Left lung (tissue), 10 donors: Measurements from ENCODE around the gene DPCD. TPM values are rescaled to one million over a fixed set of nuclear protein-coding genes. Genes with fewer than 3 reads are reported as not detected.

Experiments used
- ATAC-seq: fragments of 200-7000 bp; cut with Tn5 transposase; one replicate; pipeline ENCODE4 v1.9.1; 2020; ENCODE audit warnings: moderate library complexity
- DNase-seq, 4 donors: peaks; one replicate each; pipeline ENCODE4 v3.0.0-alpha.2; 2013 to 2020
- H3K27ac ChIP-seq, 2 donors: fragments of 200-600 bp; sonication (generic) in 1 of 2; one replicate each; pipeline versions ENCODE4 v1.5.0 to v1.8.0; 2020 to 2021
- H3K27me3 ChIP-seq, 2 donors: fragments of 200-600 bp; sonication (generic) in 1 of 2; one replicate each; pipeline versions ENCODE4 v1.5.0 to v1.8.0; 2020 to 2021
- H3K36me3 ChIP-seq, 2 donors: fragments of 200-600 bp; sonication (generic) in 1 of 2; one replicate each; pipeline versions ENCODE4 v1.5.0 to v1.8.0; 2020 to 2021
- H3K4me1 ChIP-seq, 2 donors: fragments of 200-600 bp; one replicate each; pipeline ENCODE4 v1.8.0; 2021
- H3K4me3 ChIP-seq, 2 donors: fragments of 200-600 bp; sonication (generic) in 1 of 2; one replicate each; pipeline versions ENCODE4 v1.5.0 to v1.8.0; 2020 to 2021; ENCODE audit warnings: mild to moderate bottlenecking in 1 of 2
- H3K9me3 ChIP-seq, 2 donors: fragments of 200-600 bp; sonication (generic) in 1 of 2; one replicate each; pipeline versions ENCODE4 v1.5.0 to v1.8.0; 2020 to 2021
- CTCF ChIP-seq, 2 donors: fragments of 200-600 bp; sonication (generic) in 1 of 2; IDR thresholded peaks; one replicate each; pipeline versions ENCODE4 v1.5.0 to v1.8.0; 2021; ENCODE audit warnings: antibody characterized with exemption in 2 of 2
- intact Hi-C, 2 donors: fragments of 100-400 bp; cut with DNase I; formaldehyde crosslinking; loops; one replicate each; pipeline versions ENCODE4 v1.11.2 to v1.14.2; 2022
- polyA plus RNA-seq, 6 donors: library from polyadenylated mRNA; unstranded; fragments of 120-200 nt; gene quantifications; one replicate each; pipeline ENCODE4 v1.2.1, GENCODE V29; 2013; ENCODE audit not compliant: insufficient read length in 6 of 6
- total RNA-seq, 2 donors: library from RNA; stranded (reverse); fragmentation: NEBNext Ultra II Directional; extraction: Animal tissue kit (Norgen Biotek cat#: 25700); gene quantifications; one replicate each; pipeline ENCODE4 v1.2.1, GENCODE V29; 2021
- donor health status: DM: no; HTN: yes; CAD: no.
- donor health status: DM: no; HTN: no; CAD: no.

The DPCD gene
- total and polyA plus RNA-seq, 8 donors = 13.5 to 36.1 (median 31.7) TPM

DNA sequence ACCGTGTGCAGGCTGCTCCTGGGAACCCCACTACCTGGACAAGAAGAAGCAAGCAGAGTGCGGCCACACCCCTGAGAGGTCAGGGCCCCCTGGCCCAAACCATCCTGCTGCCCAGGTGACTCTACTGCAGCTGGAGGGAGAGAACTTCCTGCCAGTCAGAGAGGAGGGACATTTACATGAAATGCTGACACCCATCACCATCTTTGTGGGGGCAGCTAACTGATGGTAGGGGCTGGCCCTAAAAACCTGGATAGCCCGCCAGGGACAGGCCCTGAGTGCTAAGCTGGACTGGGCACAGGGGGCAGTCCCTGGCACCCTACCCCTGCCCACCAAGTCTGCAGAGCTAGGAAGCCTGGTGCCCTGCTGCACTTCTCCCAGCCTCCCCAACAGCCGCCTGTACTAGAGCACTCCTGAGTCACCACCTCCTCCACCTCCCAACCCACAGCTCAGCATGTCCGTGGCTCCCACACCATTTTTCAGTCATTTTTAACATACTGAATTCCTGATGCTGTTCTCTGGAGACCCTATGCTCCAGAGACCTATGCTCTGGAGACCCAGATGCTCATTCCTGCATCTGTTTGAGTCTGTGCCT, 27.5 kb downstream of the DPCD start:
- peaks cover 0 to 53% of the 10 kb centered on the region in 2 donors for H3K36me3 ChIP-seq
- intact Hi-C loops = no loop called here
- peaks cover 0 to 9% of the 10 kb centered on the region in 2 donors for H3K4me1 ChIP-seq
- H3K27ac ChIP-seq = no peak overlapping the region
- H3K9me3 ChIP-seq = no peaks in the 10 kb centered on the region
- DNase-seq = no peak
- no peak for ATAC-seq
- no peaks in the 10 kb centered on the region for H3K27me3 ChIP-seq
- no peak overlapping the region for H3K4me3 ChIP-seq
- TF ChIP-seq CTCF (IDR thresholded peaks at IDR 0.05) = no peak

DNA sequence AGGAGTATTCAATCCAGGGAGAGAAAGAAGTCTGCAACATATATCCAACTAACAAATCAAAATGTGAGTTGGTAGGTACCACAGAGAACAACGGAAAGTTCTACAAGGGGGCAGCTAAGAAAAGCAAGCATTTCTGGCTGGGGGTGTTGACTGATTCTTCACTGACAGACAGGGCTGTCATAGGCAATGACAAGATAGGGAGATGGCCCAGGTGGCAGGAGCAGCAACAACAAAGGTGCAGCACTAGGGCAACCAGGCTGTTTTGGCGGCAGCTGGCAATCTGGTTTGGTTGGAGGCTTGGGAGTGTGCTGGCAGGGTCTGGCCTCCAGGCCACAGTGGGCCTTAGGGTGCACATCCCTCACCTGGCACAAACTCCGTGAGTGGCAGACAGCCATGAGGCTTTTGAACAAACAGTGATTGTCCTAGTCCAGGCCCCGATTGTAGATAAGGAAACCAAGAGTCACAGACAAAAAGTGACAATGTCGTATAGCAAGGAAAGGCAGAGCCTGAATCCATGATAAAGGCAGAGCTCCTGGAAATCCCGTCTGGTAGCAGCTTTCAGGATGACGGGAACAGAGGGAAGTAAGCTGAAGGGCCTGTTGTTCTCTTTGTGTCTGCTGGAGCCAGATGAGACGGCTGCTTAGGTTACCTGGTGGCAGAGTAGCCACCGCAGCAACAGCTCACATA, 28.4 kb downstream of the DPCD start:
- no peak for DNase-seq

DNA sequence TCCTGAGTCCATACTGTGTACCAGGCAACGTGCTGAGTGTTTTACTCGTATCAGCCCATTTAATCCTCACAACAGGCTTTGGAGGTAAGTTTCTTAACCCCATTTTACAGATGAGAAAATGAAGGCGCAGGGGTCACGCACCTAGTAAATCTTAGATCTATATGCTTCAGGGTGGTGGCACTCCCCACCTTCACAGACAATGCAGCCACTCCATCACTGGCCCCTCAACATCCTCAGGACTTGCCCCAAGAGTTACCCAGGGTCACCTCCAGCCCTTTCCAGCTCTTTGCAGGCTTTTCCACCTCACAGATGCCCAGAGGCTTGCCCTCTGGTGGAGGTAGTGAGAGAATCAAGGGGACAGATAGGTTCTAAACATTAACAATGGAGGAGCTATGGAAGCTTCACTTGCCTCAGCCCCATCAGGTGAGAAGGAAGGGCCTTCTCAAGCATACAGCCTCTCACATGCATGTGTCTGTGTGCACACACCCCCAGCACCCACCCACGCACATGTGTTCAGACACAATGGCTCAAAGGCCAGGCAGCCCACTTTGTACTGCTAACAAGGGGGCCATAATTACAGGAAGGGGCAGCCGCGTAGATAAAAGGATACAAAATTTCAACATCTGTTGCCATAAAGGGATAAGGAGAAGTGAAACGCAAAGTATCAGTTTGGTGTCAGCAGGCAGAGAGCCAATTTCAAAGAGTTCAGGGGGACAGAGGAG, 29.1 kb downstream of the DPCD start:
- Histone ChIP-seq H3K4me1 (peaks cover 0 to 9% of the 10 kb centered on the region in 2 donors), H3K27me3 (no peaks in the 10 kb centered on the region), H3K27ac (no peak overlapping the region), H3K36me3 (peaks cover 0 to 46% of the 10 kb centered on the region in 2 donors), H3K9me3 (no peaks in the 10 kb centered on the region), H3K4me3 (no peak overlapping the region)
- intact Hi-C loops = no loop called here
- DNase-seq (no peak), ATAC-seq (no peak)
- TF ChIP-seq CTCF (IDR thresholded peaks at IDR 0.05) = no peak

More for the DNA sequence above, 28.4 kb downstream of the DPCD start:
- no peak for ATAC-seq
- Histone ChIP-seq H3K27ac (no peak overlapping the region), H3K4me3 (no peak overlapping the region), H3K9me3 (no peaks in the 10 kb centered on the region), H3K27me3 (no peaks in the 10 kb centered on the region), H3K36me3 (peaks cover 0 to 53% of the 10 kb centered on the region in 2 donors), H3K4me1 (peaks cover 0 to 9% of the 10 kb centered on the region in 2 donors)
- intact Hi-C loops = no loop called here
- TF ChIP-seq CTCF (IDR thresholded peaks at IDR 0.05) = no peak

DNA sequence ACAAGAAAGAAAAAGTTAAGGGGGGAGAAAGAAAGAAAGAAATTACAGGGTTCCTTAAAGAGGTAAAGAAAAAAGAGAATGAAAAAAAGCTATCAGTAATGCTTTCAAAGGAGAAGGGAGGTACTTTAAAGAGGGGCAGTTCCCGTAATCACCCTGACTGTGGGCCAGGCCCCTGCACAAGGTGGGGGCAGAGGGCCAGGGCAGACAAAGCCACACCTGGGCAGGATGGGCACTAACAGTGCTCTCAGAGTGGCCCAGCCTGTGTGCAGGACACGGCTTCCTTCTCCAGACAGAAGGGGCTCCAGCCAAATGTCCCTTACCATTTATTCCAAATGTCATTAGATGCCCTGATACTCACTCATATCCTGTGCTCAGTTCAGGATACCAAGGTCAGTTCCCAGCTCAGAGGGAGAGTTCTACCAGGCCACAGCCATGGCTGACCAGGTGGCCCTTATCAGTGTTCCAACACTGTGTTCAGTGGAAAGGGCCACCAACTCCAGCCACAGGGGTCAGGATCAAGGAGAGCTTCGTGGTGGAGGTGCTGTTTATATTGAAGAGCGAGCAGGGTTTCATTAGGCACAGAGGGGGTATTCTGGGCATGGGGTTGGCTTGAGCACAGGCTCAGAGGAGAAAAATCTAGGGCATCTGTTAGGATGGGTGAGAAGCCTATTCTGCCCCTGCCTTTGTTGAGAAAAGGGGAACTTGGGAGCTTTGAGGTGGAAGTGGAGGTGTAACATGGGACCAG, 29.9 kb downstream of the DPCD start:
- Histone ChIP-seq H3K27ac (no peak overlapping the region), H3K36me3 (peaks cover 0 to 44% of the 10 kb centered on the region in 2 donors), H3K27me3 (no peaks in the 10 kb centered on the region), H3K9me3 (no peaks in the 10 kb centered on the region), H3K4me1 (peaks cover 0 to 9% of the 10 kb centered on the region in 2 donors), H3K4me3 (no peak overlapping the region)
- DNase-seq (no peak), ATAC-seq (no peak)
- intact Hi-C loops = no loop called here
- TF ChIP-seq CTCF (IDR thresholded peaks at IDR 0.05) = no peak
